ENCODE measurements around the gene PPP3CA. TPM values are rescaled to one million over a fixed set of nuclear protein-coding genes. Genes with fewer than 3 reads are reported as not detected.

Gene PPP3CA
- total RNA-seq, 2 donors from 2014 or later: 13.7 to 20.8 TPM

DNA sequence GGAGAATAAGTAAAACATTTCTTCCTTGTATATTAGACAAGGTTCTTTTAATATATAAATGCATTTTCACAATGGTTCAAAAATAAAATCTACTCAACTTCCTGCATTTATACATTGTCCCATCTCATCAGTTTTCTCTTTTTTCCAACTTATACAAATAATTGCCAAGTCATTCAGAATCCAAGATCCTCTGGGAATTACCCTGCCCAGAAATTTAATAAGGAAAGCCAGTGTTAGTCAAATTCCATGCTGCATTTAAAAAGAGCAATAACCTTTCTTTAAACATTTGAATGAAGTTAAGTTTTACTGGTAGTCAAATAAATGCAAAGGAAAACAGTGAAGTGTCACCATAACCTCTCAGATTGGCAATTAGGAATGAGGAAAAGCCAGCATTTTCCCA, 357.9 kb downstream of the PPP3CA start:
- Histone ChIP-seq H3K36me3 (replicated peaks in 1 of 2; ENCODE audit: insufficient read depth in 1 of 2, low read depth in 2 of 2) (no peaks in the 10 kb centered on the region), H3K9me3 (no peaks in the 10 kb centered on the region), H3K4me1 (no peaks in the 10 kb centered on the region), H3K4me3 (no peak overlapping the region), H3K27me3 (no peaks in the 10 kb centered on the region), H3K27ac (no peak overlapping the region)
- DNase-seq: no peak
- intact Hi-C loops (cut with DNase I): no loop called here
- ATAC-seq: no peak
- TF ChIP-seq CTCF (IDR thresholded peaks at IDR 0.05) (no peak), POLR2A (IDR thresholded peaks at IDR 0.05) (no peak)

- no peak for TF ChIP-seq CTCF (IDR thresholded peaks at IDR 0.05)
- no peak for TF ChIP-seq POLR2A (IDR thresholded peaks at IDR 0.05)
- DNase-seq: no peak
- H3K4me3 ChIP-seq: no peak overlapping the region
- no peaks in the 10 kb centered on the region for H3K4me1 ChIP-seq
- no peaks in the 10 kb centered on the region for H3K36me3 ChIP-seq (replicated peaks in 1 of 2; ENCODE audit: insufficient read depth in 1 of 2, low read depth in 2 of 2)
- H3K9me3 ChIP-seq: no peaks in the 10 kb centered on the region
- intact Hi-C loops (cut with DNase I): no loop called here
- no peak overlapping the region for H3K27ac ChIP-seq
- 55 to 61% methylated on average over 4 of the region's 4 CpGs for WGBS, 2 donors
- no peak for ATAC-seq
- H3K27me3 ChIP-seq: no peaks in the 10 kb centered on the region
These were observed 358.4 kb downstream of the PPP3CA start for GRCh38 chr4:100988876-100989275.

GRCh38 chr4:100986360-100986868, 360.9 kb downstream of the PPP3CA start:
- TF ChIP-seq CTCF (IDR thresholded peaks at IDR 0.05): no peak
- no peak for TF ChIP-seq POLR2A (IDR thresholded peaks at IDR 0.05)
- H3K9me3 ChIP-seq: no peaks in the 10 kb centered on the region
- peak in 1 of 4 donors; percentile 12 for DNase-seq
- no peak overlapping the region for H3K4me3 ChIP-seq
- no peak overlapping the region for H3K27ac ChIP-seq
- WGBS, 2 donors: 44 to 45% methylated on average over 8 of the region's 8 CpGs
- no peaks in the 10 kb centered on the region for H3K36me3 ChIP-seq (replicated peaks in 1 of 2; ENCODE audit: insufficient read depth in 1 of 2, low read depth in 2 of 2)
- ATAC-seq: peak; percentile 58
- H3K4me1 ChIP-seq: no peaks in the 10 kb centered on the region
- H3K27me3 ChIP-seq: no peaks in the 10 kb centered on the region
- intact Hi-C loops (cut with DNase I): no loop called here

GRCh38 chr4:100985576-100985975, 361.8 kb downstream of the PPP3CA start:
- no peaks in the 10 kb centered on the region for H3K4me1 ChIP-seq
- DNase-seq (no peak), ATAC-seq (no peak)
- no peaks in the 10 kb centered on the region for H3K27me3 ChIP-seq
- H3K27ac ChIP-seq: no peak overlapping the region
- intact Hi-C loops (cut with DNase I): no loop called here
- no peak overlapping the region for H3K4me3 ChIP-seq
- TF ChIP-seq CTCF (IDR thresholded peaks at IDR 0.05) (no peak), POLR2A (IDR thresholded peaks at IDR 0.05) (no peak)
- WGBS, 2 donors: 74 to 81% methylated on average over 3 of the region's 3 CpGs
- H3K9me3 ChIP-seq: no peaks in the 10 kb centered on the region
- H3K36me3 ChIP-seq (replicated peaks in 1 of 2; ENCODE audit: insufficient read depth in 1 of 2, low read depth in 2 of 2): no peaks in the 10 kb centered on the region

DNA sequence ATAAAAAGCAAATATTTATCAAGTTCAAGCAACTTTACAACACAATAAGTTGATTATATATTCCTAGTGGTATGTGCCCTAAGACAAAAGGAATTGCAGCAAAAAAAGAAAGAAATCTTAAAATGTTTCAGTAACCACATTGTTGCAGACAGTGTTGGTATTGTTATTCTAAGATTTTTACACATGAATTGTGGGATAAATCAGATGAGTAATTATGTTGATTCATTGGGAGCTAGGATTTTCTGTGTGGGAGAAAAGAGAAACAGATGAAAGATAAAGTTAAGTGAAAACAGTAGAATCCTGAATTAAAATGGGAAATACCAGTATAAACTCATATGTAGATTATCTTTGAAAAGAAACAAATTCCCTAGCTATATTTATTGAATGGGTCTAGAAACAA, 362.4 kb downstream of the PPP3CA start:
- no peak for DNase-seq
- H3K4me3 ChIP-seq: no peak overlapping the region
- intact Hi-C loops (cut with DNase I): no loop called here
- H3K4me1 ChIP-seq: no peaks in the 10 kb centered on the region
- no peak for ATAC-seq
- no peaks in the 10 kb centered on the region for H3K36me3 ChIP-seq (replicated peaks in 1 of 2; ENCODE audit: insufficient read depth in 1 of 2, low read depth in 2 of 2)
- no peaks in the 10 kb centered on the region for H3K9me3 ChIP-seq
- TF ChIP-seq POLR2A (IDR thresholded peaks at IDR 0.05): no peak
- TF ChIP-seq CTCF (IDR thresholded peaks at IDR 0.05): no peak
- no peaks in the 10 kb centered on the region for H3K27me3 ChIP-seq
- no peak overlapping the region for H3K27ac ChIP-seq
